ENCODE measurements around the gene WBP1. TPM values are rescaled to one million over a fixed set of nuclear protein-coding genes. Genes with fewer than 3 reads are reported as not detected.
A peak's percentile ranks its signal among the peaks of the same experiment; 100 is the strongest.
"Not testable (repeated sequence)": the region's sequence is repeated elsewhere in the genome, so short reads cannot be mapped to it uniquely, and the experiment has no call there.

Gene WBP1
- total RNA-seq, 1 experiment from 2014 or later = 37.9 TPM

DNA sequence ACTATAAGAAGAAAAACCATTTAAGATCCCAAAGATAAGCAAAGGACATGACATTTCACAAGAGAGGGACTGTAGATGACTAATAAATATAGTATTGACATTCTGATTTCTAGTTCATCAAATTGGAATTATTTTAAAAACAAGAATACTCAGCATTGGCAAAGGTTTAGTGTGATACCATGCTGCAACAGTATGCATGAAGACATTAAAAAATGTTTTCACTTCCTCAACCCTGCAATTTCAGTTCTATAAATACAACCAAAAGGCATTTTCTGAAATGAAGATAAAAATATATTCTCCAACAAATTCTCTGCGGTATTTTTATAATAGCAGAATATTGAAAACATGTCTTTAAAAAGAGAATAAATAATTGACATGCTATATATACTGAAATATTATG, 38.9 kb upstream of the WBP1 start:
- intact Hi-C loops (cut with micrococcal nuclease; ENCODE audit: unreplicated experiment) = no loop called here
- no peaks in the 10 kb centered on the region for H3K9me3 ChIP-seq (ENCODE audit: low read depth, low read length, poor library complexity, severe bottlenecking)
- ChIA-PET POLR2A (ENCODE audit: low non-redundant PET) (no interaction called here), CTCF (no interaction called here)
- TF ChIP-seq EZH2 (IDR thresholded peaks at IDR 0.05; ENCODE audit: borderline replicate concordance, low read depth, low read length, poor library complexity, severe bottlenecking) = no peak
- TF ChIP-seq, protein P1, sequence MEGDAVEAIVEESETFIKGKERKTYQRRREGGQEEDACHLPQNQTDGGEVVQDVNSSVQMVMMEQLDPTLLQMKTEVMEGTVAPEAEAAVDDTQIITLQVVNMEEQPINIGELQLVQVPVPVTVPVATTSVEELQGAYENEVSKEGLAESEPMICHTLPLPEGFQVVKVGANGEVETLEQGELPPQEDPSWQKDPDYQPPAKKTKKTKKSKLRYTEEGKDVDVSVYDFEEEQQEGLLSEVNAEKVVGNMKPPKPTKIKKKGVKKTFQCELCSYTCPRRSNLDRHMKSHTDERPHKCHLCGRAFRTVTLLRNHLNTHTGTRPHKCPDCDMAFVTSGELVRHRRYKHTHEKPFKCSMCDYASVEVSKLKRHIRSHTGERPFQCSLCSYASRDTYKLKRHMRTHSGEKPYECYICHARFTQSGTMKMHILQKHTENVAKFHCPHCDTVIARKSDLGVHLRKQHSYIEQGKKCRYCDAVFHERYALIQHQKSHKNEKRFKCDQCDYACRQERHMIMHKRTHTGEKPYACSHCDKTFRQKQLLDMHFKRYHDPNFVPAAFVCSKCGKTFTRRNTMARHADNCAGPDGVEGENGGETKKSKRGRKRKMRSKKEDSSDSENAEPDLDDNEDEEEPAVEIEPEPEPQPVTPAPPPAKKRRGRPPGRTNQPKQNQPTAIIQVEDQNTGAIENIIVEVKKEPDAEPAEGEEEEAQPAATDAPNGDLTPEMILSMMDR (conservative IDR thresholded peaks at IDR 0.05; ENCODE audit: low read depth, low read length) = no peak
- no peak overlapping the region for H3K27ac ChIP-seq (ENCODE audit: low read depth, low read length, poor library complexity, severe bottlenecking)
- no peak overlapping the region for H3K4me3 ChIP-seq (ENCODE audit: low read depth, low read length, poor library complexity, severe bottlenecking)
- H3K27me3 ChIP-seq (replicated peaks; ENCODE audit: insufficient read depth, low read depth, low read length, poor library complexity) = no peaks in the 10 kb centered on the region
- no TSS peak for BruUV-seq (replicated peaks)
- H3K36me3 ChIP-seq (ENCODE audit: insufficient read depth, low read length, poor library complexity, severe bottlenecking) = no peaks in the 10 kb centered on the region
- peaks cover 4% of the 10 kb centered on the region for H3K4me1 ChIP-seq (ENCODE audit: insufficient read depth, low read length, poor library complexity, severe bottlenecking)
- DNase-seq (ENCODE audit: low spot score) = no peak

DNA sequence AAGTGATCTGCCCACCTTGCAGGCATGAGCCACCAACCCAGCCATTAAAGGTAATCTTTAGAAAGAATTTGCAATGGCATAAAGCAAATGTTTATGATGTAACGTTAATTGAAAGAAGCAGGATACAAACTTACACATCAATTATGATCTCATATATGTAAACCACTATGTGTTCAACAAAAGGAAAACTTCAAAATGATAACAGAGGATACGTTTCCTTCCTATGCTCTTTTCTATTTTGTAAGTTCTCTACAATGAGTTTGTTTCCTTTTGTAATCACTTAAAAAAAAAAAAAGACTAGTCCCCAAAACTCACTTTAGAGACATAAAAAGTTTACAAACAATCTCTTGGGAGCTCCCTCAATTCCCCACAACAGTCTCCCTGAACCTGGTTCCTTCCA, 38.2 kb upstream of the WBP1 start:
- Histone ChIP-seq H3K4me1 (ENCODE audit: insufficient read depth, low read length, poor library complexity, severe bottlenecking) (peaks cover 4% of the 10 kb centered on the region), H3K27me3 (replicated peaks; ENCODE audit: insufficient read depth, low read depth, low read length, poor library complexity) (no peaks in the 10 kb centered on the region), H3K36me3 (ENCODE audit: insufficient read depth, low read length, poor library complexity, severe bottlenecking) (no peaks in the 10 kb centered on the region), H3K9me3 (ENCODE audit: low read depth, low read length, poor library complexity, severe bottlenecking) (no peaks in the 10 kb centered on the region), H3K4me3 (ENCODE audit: low read depth, low read length, poor library complexity, severe bottlenecking) (no peak overlapping the region), H3K27ac (ENCODE audit: low read depth, low read length, poor library complexity, severe bottlenecking) (no peak overlapping the region)
- no peak for DNase-seq (ENCODE audit: low spot score)
- TF ChIP-seq, protein P1 (conservative IDR thresholded peaks at IDR 0.05; ENCODE audit: low read depth, low read length) = no peak
- no peak for TF ChIP-seq EZH2 (IDR thresholded peaks at IDR 0.05; ENCODE audit: borderline replicate concordance, low read depth, low read length, poor library complexity, severe bottlenecking)
- ChIA-PET CTCF (no interaction called here), POLR2A (ENCODE audit: low non-redundant PET) (no interaction called here)
- no TSS peak for BruUV-seq (replicated peaks)
- intact Hi-C loops (cut with micrococcal nuclease; ENCODE audit: unreplicated experiment) = no loop called here

DNA sequence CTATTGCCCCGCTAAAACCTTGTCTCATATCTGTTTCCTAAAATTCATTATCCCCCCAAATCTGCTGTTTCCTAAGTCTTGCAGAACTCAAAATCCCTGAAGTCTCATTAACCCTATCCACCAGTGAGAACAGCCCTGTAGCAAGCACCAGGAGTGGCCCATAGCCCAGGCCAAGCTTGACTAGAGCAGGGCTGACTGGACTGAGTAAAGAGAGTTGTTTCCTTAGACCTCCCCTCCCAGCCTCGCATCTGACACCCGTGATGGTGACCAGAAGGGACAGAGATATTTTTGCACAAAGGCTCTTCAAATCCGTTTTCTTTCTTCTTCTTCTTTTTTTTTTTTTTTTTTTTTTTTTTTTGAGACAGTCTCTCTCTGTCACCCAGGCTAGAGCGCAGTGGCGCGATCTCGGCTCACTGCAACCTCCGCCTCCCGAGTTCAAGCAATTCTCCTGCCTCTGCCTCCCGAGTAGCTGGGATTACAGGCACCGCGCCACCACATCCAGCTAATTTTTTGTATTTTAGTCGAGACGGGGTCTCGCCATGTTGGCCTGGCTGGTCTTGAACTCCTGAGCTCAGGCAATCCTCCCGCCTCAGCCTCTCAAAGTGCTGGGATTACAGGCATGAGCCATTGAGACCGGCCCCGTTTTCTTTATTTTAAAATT, 37.7 kb upstream of the WBP1 start:
- DNase-seq (ENCODE audit: low spot score); POLR2A ChIA-PET (ENCODE audit: low non-redundant PET); H3K27me3 ChIP-seq (replicated peaks; ENCODE audit: insufficient read depth, low read depth, low read length, poor library complexity); H3K4me1 ChIP-seq (ENCODE audit: insufficient read depth, low read length, poor library complexity, severe bottlenecking); H3K36me3 ChIP-seq (ENCODE audit: insufficient read depth, low read length, poor library complexity, severe bottlenecking); CTCF ChIA-PET; intact Hi-C loops (cut with micrococcal nuclease; ENCODE audit: unreplicated experiment); BruUV-seq (replicated peaks); H3K27ac ChIP-seq (ENCODE audit: low read depth, low read length, poor library complexity, severe bottlenecking); H3K9me3 ChIP-seq (ENCODE audit: low read depth, low read length, poor library complexity, severe bottlenecking): not testable (repeated sequence)
- H3K4me3 ChIP-seq (ENCODE audit: low read depth, low read length, poor library complexity, severe bottlenecking) = peak overlapping the region; percentile 72

DNA sequence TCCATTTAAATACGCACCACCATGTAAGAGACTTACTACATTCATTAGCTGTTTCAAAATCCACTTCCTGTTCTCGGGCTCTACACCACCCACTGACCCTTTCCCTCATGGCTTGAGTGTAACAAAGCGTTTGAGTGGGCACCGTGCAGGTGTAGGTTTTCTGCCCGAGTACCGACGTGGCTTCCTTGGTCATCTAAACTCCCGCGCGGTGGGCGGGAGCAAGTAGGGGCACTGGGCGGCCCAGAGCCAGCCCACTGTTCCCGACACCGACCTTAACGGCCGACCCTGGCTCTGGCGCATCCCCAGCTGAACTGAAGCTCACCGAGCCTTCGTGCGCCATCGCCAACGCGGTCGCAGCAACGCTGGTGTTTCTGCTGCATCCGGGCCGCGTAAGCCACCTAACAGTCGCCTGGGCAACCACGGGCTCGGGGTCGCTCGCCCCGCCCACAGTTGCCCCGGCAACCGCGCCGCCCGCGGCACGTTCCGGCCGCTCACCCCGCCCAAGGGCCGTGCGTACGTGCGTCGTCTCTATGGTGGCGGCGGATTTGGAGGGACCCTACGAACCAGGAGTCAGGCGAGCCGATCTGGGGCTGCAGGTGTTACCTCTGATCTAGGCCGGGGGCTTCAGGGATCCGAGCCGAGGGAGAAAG, 36.9 kb upstream of the WBP1 start, which contains the start of the genes C2orf81 and WDR54:
C2orf81 (minus strand) TSS at position 399 of the 650 bp plus-strand sequence; CDS start at position 340, 59 bp downstream.
WDR54 (plus strand) TSS at position 510 of the 650 bp plus-strand sequence. CDS start 424 bp downstream, outside the sequence.
- TF ChIP-seq EZH2 (IDR thresholded peaks at IDR 0.05; ENCODE audit: borderline replicate concordance, low read depth, low read length, poor library complexity, severe bottlenecking) = no peak
- TF ChIP-seq, protein P1 (conservative IDR thresholded peaks at IDR 0.05; ENCODE audit: low read depth, low read length) = no peak
- intact Hi-C loops (cut with micrococcal nuclease; ENCODE audit: unreplicated experiment) = no loop called here
- Histone ChIP-seq H3K36me3 (ENCODE audit: insufficient read depth, low read length, poor library complexity, severe bottlenecking) (peaks cover 6% of the 10 kb centered on the region), H3K27ac (ENCODE audit: low read depth, low read length, poor library complexity, severe bottlenecking) (no peak within 1 kb of the TSS), H3K9me3 (ENCODE audit: low read depth, low read length, poor library complexity, severe bottlenecking) (no peaks in the 10 kb centered on the region), H3K4me1 (ENCODE audit: insufficient read depth, low read length, poor library complexity, severe bottlenecking) (peaks cover 4% of the 10 kb centered on the region), H3K4me3 (ENCODE audit: low read depth, low read length, poor library complexity, severe bottlenecking) (peak within 1 kb of the TSS; percentile 72), H3K27me3 (replicated peaks; ENCODE audit: insufficient read depth, low read depth, low read length, poor library complexity) (no peaks in the 10 kb centered on the region)
- CTCF ChIA-PET = no interaction called here
- POLR2A ChIA-PET (ENCODE audit: low non-redundant PET) = no interaction called here
- BruUV-seq (replicated peaks) = no TSS peak
- peak; percentile 95 for DNase-seq (ENCODE audit: low spot score)

Measured in A673 (cell line).